Testis (tissue), 2 donors: ENCODE data around the gene SHC2.

Experiments used
- POLR2A ChIP-seq: fragments of 450-650 bp; IDR thresholded peaks from one replicate; pipeline ENCODE4 v1.6.1; 2017; ENCODE audit warnings: antibody characterized with exemption, mild to moderate bottlenecking, moderate library complexity
- TF ChIP-seq, protein P1 (sequence below), 3 experiments: fragments of 450-650 bp in 2 of 3; fragments of 200-600 bp in 1 of 3; sonication (generic) in 1 of 3; IDR thresholded peaks; one replicate each; pipeline ENCODE4 v1.5.1; 2016 to 2019; ENCODE audit warnings: antibody characterized with exemption in 3 of 3, mild to moderate bottlenecking in 2 of 3, moderate library complexity in 1 of 3

DNA sequence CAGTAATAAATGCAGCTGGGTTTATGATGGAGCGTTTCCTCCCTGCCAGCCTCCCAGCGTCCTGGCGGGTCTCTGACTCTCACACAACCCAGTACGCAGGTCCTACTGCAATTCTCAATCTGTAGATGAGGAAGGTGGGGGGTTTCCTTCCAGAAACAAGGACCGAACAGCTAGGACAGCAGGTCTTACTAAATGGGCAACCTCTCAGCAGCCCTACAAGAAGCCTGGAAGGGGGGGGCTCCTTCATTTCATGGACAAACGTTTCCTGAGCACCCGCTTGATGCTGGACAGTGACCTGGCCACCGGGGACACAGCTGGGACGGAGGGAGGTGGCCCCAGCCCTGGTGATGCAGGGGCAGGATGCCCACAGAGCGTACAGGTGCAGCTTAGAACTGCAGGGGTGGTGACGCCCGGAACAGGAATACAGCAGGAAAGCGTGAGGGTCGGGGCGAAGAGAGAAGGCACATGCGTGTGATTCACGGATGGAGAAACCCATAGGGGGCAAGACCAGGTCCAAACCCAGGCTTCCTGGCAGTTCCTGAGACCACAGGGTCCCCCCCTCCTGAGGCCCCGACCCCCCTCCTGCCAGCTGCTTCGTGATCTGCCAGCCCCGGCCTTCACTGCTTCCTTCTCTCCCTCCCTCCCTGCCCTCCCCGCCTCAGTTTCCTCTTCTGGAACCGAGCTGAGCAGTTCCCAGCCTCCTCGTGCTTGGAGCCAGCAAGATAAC, 51.2 kb downstream of the SHC2 start:
- TF ChIP-seq, protein P1, sequence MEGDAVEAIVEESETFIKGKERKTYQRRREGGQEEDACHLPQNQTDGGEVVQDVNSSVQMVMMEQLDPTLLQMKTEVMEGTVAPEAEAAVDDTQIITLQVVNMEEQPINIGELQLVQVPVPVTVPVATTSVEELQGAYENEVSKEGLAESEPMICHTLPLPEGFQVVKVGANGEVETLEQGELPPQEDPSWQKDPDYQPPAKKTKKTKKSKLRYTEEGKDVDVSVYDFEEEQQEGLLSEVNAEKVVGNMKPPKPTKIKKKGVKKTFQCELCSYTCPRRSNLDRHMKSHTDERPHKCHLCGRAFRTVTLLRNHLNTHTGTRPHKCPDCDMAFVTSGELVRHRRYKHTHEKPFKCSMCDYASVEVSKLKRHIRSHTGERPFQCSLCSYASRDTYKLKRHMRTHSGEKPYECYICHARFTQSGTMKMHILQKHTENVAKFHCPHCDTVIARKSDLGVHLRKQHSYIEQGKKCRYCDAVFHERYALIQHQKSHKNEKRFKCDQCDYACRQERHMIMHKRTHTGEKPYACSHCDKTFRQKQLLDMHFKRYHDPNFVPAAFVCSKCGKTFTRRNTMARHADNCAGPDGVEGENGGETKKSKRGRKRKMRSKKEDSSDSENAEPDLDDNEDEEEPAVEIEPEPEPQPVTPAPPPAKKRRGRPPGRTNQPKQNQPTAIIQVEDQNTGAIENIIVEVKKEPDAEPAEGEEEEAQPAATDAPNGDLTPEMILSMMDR (IDR thresholded peaks at IDR 0.05), result no peak
- TF ChIP-seq POLR2A, result no peak
